Parathyroid adenoma (tissue), 2 donors: ENCODE measurements around the gene SALL4.
"Not testable (repeated sequence)": the region's sequence is repeated elsewhere in the genome, so short reads cannot be mapped to it uniquely, and the experiment has no call there.

Experiments
- H2AFZ ChIP-seq: fragments of 300-600 bp; sonication (generic); one replicate; pipeline ENCODE4 v1.7.0; 2017; ENCODE audit warnings: antibody characterized with exemption, mild to moderate bottlenecking
- H3K27ac ChIP-seq: fragments of 300-600 bp; sonication (generic); one replicate; pipeline ENCODE4 v1.7.0; 2017
- H3K27me3 ChIP-seq: fragments of 300-600 bp; sonication (generic); one replicate; pipeline ENCODE4 v1.7.0; 2017; ENCODE audit warnings: low read length; ENCODE audit not compliant: control insufficient read depth, insufficient read depth
- H3K36me3 ChIP-seq: fragments of 300-600 bp; sonication (generic); one replicate; pipeline ENCODE4 v1.7.0; 2017; ENCODE audit warnings: low read length; ENCODE audit not compliant: control insufficient read depth, insufficient read depth
- H3K4me1 ChIP-seq: fragments of 300-600 bp; sonication (generic); one replicate; pipeline ENCODE4 v1.7.0; 2017; ENCODE audit warnings: control low read depth
- H3K4me2 ChIP-seq: fragments of 300-600 bp; sonication (generic); one replicate; pipeline ENCODE4 v1.7.0; 2017; ENCODE audit warnings: low read length
- H3K4me3 ChIP-seq: fragments of 300-600 bp; sonication (generic); one replicate; pipeline ENCODE4 v1.7.0; 2017; ENCODE audit warnings: low read depth, low read length
- H3K79me2 ChIP-seq: fragments of 300-600 bp; sonication (generic); one replicate; pipeline ENCODE4 v1.7.0; 2017; ENCODE audit warnings: control low read depth
- H3K9ac ChIP-seq: fragments of 300-600 bp; sonication (generic); one replicate; pipeline ENCODE4 v1.7.0; 2017; ENCODE audit warnings: mild to moderate bottlenecking
- H3K9me3 ChIP-seq: fragments of 300-600 bp; sonication (generic); one replicate; pipeline ENCODE4 v1.7.0; 2017; ENCODE audit warnings: low read length; ENCODE audit not compliant: control insufficient read depth
- CTCF ChIP-seq: fragments of 300-600 bp; sonication (generic); IDR thresholded peaks from one replicate; pipeline ENCODE4 v1.7.0; 2017; ENCODE audit warnings: antibody characterized with exemption, mild to moderate bottlenecking
- donor health status: primary hyperparathyroidism.

Gene SALL4

DNA sequence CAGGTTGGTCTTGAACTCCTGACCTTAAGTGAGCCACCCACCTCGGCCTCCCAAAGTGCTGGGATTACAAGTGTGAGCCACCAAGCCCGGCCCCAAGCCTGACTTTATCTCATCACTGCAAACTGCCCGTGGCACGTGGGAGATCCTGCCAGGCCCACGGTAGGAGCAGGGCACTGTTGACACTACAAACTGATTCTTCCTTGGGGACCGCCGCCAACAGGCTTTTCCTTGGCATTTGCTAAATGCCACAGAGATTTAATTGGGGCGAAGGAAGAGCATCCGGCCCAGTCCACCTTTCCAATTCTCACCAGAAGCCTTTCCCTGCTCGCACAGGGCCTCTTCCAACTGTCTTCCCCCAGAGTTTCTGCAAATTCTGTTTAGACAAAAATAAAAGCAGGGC lies 45.1 kb downstream of the SALL4 start:
- Histone ChIP-seq H3K27ac (no peak overlapping the region), H3K36me3 (no peaks in the 10 kb centered on the region), H3K4me1 (no peaks in the 10 kb centered on the region), H3K9ac (no peak overlapping the region), H3K79me2 (peaks cover 44% of the 10 kb centered on the region), H3K4me2 (no peak overlapping the region), H3K9me3 (no peaks in the 10 kb centered on the region), H3K27me3 (no peaks in the 10 kb centered on the region), H3K4me3 (no peak overlapping the region), H2AFZ (no peak overlapping the region)
- no peak for TF ChIP-seq CTCF

DNA sequence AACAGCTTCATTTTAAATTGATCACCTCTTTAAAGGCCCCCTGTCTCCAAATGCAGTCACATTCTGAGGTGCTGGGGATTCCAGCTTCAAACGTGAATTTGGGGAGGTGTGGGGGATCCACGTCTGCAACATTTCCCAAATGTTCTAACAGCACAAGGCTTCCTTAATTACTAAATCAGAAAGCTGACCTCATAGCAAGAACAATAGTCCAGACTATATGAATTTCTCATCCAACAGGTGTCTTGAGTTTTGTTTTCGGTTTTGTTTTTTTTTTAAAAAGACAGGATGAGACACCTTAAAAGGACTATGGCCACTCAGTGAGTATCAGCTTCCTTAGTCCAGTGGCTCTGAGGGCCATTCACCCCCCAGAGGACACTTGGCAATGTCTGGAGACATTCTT lies 45.7 kb downstream of the SALL4 start:
- no peaks in the 10 kb centered on the region for H3K27me3 ChIP-seq
- no peak for TF ChIP-seq CTCF
- H3K27ac ChIP-seq = no peak overlapping the region
- H3K36me3 ChIP-seq = no peaks in the 10 kb centered on the region
- no peaks in the 10 kb centered on the region for H3K9me3 ChIP-seq
- peaks cover 40% of the 10 kb centered on the region for H3K79me2 ChIP-seq
- H3K4me3 ChIP-seq = no peak overlapping the region
- no peak overlapping the region for H3K9ac ChIP-seq
- H2AFZ ChIP-seq = no peak overlapping the region
- no peak overlapping the region for H3K4me2 ChIP-seq
- H3K4me1 ChIP-seq = no peaks in the 10 kb centered on the region

DNA sequence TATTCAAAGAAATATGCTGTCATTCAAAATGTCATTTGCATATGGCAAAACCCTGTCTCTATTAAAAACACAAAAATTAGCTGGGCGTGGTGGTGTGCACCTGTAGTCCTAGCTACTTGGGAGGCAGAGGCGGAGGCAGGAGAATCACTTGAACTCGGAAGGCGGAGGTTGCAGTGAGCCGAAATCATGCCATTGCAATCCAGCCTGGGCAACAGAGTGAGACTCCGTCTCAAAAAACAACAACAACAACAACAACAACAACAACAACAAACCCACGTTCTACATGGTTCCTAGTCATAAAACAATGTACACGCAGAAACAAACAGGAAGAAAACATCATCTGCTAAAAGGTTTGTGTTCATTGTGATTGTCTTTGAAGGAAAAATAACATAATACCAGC lies 49.1 kb downstream of the SALL4 start:
- H3K9ac ChIP-seq, H3K27ac ChIP-seq, H3K27me3 ChIP-seq, H3K4me1 ChIP-seq, H3K36me3 ChIP-seq, H3K4me3 ChIP-seq, H3K4me2 ChIP-seq, H2AFZ ChIP-seq, H3K9me3 ChIP-seq: not testable (repeated sequence)
- peaks cover 44% of the 10 kb centered on the region for H3K79me2 ChIP-seq

- Histone ChIP-seq H3K4me1 (peaks cover 4% of the 10 kb centered on the region), H3K27ac (no peak overlapping the region), H2AFZ (no peak overlapping the region), H3K4me3 (no peak overlapping the region), H3K79me2 (peaks cover 50% of the 10 kb centered on the region), H3K36me3 (no peaks in the 10 kb centered on the region), H3K9ac (no peak overlapping the region), H3K27me3 (no peaks in the 10 kb centered on the region), H3K4me2 (no peak overlapping the region), H3K9me3 (no peaks in the 10 kb centered on the region)
- no peak for TF ChIP-seq CTCF
These were observed 49.9 kb downstream of the SALL4 start for GRCh38 chr20:51752343-51752951.

- H3K4me1 ChIP-seq = peaks cover 4% of the 10 kb centered on the region
- H3K79me2 ChIP-seq = peaks cover 48% of the 10 kb centered on the region
- no peak overlapping the region for H3K27ac ChIP-seq
- no peak overlapping the region for H3K9ac ChIP-seq
- H3K36me3 ChIP-seq = no peaks in the 10 kb centered on the region
- no peak overlapping the region for H3K4me2 ChIP-seq
- no peak overlapping the region for H2AFZ ChIP-seq
- no peaks in the 10 kb centered on the region for H3K27me3 ChIP-seq
- no peaks in the 10 kb centered on the region for H3K9me3 ChIP-seq
- H3K4me3 ChIP-seq = no peak overlapping the region
- no peak for TF ChIP-seq CTCF
These were observed 51.4 kb downstream of the SALL4 start for GRCh38 chr20:51750770-51751388.
